ENCODE measurements around the gene CYTH4. TPM values are rescaled to one million over a fixed set of nuclear protein-coding genes. Genes with fewer than 3 reads are reported as not detected.

The CYTH4 gene
- polyA plus RNA-seq, 1 donor: 3.9 TPM

GRCh38 chr22:37289156-37289735 lies 6.9 kb downstream of the CYTH4 start:
- DNase-seq: no peak

- DNase-seq: no peak
These were observed 8.4 kb downstream of the CYTH4 start for GRCh38 chr22:37290737-37291136.

DNA sequence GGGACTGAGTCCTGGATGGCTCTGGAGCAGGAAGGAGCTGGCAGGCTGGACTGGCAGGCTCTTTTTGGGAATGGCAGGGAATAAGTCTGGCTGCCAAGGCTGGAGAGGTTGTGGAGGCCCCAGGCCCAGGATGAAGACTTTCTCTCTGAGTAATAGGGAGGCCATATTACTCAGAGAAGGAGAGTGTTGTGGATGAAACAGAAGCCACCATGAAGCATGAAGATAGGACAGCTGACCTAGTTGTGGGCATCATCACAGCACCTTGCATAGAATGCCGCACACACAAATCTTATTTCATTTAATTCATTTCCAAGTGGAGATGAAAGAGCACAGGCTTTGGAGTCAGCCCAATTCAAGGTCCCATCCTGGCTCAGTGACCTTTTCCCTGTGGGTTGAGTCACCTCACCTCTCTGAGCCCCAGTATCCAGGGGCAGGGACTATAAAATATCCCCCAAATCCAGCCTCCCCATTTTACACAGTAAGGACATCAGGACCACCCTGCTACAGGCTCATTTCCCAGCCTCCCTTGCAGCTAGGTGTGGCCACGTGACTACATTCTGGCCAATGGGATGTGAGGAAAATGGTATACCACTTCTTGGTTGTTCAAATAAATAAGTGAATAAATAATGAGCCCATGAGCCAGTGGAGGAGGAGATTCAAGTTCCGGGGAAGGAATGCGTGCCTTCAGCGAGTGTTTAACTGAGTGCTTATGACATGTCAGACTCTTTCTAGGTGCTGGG lies 9.4 kb downstream of the CYTH4 start:
- DNase-seq: no peak

DNA sequence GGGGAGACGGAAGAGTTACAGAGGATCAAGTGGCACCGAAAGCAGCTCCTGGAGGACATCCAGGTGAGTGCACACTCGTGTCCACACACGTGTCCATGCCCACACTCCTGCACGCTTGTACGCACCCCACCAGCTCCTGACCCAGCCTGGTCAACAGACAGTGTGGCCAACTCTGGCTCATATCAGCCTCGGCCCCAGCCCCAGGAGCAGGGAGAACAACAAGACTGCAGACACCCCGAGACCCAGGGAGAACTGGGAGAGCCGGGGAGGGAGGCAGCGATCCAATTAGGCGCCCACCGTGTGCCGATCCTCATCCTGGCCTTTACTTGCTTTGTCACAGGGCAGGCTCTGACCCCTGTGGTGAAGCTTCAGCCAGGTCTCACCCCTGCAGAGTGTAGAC lies 10.3 kb downstream of the CYTH4 start:
- no peak for DNase-seq

DNA sequence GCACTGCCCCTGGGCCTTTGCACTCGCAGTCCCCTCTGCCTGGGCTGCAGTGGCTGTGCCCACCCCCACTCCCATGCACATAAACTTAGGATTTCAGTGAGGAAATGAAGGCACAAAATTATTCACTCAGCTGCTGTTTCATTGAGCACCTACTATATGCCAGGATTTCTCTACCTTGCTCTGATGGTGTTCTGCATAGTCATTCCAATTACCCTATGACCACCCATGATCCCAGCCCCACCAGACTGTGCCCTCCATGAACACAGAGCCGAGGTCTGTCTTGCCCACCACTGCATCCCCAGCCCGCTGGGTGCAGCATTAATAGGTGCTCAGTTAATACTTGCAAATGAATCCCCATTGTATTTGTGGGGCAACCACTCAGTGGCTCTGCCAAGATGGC lies 10.9 kb downstream of the CYTH4 start:
- DNase-seq: no peak

DNA sequence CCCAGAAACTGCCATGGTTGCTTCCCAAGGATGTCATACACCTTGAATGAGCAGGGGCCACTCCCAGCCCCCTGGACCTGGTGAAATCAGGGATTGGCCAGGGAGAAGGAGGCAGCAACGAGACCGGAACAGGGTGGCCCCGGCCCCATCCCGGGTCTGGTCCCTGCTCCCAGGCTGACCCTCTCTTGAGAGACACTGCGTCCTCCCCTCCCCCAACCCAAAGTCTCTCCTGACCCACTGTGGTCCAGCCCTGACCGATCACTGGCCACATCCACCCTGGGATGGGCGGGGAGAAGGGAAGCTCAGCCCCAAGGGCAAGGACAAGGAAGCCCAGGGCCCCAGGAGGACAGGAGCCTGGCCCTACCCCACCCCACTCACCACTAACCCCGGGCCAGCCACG lies 12.4 kb downstream of the CYTH4 start:
- DNase-seq: no peak

DNA sequence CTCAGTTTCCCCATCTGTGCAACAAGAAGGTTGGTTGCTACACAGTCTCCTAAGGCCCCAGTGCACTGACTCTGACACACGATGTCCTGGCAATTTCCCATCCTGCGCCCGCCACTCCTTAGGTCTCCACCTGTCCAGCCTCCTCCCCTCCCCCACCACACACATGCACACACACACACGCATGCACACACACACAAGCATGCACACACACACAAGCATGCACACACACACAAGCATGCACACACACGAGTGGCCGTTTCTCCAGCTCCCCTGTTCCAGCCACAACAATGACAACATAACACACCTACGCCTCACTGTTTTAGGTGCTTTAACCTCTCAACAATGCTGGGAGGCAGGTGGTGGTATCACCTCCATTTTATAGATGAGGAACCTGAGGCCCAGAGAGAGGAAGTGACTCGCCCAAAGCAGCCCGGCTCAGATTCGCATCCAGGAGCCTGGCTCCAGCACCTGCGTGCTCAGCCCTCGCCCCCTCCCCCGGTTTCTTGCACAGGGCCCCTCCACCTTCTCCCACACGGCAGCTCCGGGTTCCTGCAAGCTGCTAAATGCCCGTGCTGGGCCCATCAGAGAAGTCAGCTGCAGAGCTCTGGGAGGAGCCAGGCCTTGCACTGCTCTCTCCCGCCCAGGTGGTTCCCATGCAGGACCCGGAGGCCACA lies 13.0 kb downstream of the CYTH4 start:
- no peak for DNase-seq

DNA sequence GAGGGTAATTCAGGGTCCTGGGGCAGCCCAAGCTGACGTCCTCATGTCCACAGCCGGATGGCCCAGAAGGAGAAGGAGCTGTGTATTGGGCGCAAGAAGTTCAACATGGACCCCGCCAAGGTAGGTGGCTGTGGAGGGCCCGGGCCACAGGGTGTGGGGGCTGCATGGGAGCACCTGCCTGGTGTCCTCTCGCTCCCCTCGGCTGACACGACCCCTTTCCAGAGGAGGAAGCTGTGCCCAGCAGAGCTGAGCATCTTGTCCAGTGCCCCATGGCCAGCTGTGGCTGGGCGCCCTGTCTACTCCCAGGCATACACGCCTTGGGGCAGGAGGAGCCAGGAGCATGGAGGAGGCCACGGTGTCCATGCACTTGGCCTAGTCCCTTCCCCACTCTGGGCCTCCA lies 13.6 kb downstream of the CYTH4 start:
- no peak for DNase-seq

- DNase-seq: no peak
These were observed 16.6 kb downstream of the CYTH4 start for GRCh38 chr22:37298748-37299495.

DNA sequence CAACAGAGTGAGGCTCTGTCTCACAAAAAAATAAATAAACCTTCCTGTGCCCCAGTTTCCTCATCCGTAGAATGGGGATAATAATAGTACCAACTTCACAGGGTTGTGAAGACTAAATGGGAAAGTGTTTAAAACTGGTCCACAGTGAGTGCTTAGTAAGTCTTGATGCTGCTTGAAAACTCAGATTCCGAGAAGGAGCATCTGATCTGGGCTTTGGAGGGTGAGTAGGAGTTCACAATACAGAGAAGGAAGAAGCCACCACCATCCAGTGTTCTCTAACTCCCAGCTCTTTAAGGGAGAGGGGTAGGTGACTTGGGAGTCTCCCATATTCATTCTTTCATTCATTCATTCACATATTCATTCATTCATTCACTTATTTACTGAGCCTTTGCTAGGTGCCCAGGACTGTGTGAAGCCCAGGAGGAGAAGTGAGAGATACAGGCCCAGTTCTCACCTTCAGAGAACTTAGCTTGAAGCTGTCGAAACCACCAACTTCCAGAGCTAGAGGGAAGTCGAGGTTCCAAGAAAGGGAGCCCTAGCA lies 17.7 kb downstream of the CYTH4 start:
- no peak for DNase-seq

- DNase-seq: no peak
These were observed 18.3 kb downstream of the CYTH4 start for GRCh38 chr22:37300551-37301017.

DNA sequence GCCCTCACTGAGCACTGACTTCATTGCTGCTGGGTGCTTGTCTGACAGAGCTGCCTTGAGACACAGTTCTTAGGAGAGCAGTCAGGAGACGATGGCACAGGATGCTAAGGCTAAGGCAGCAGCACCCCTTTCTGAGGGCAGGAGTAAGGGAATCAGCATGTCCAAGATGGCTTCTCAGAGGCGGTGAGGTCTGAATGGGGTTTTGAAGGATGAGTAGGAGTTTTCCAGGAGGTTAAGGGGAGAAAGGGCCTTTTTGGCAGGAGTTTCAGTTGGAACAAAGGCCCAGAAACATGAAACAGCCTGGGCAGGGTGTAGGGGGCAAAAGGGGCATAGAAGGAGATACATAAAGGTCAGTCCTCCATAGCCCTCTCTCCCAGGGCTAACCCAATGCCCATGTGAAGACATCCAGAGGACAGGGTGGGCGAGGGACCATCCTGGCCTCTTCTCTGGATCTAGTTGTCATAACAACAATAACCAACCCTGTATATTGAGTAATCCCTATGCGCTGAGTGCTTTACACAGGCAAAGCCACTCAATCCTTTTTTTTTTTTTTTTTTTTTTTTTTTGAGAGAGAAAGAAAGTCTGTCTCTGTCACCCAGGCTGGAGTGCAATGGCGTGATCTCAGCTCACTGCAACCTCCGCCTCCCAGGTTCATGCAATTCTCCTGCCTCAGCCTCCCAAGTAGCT lies 19.0 kb downstream of the CYTH4 start:
- DNase-seq: no peak

GRCh38 chr22:37302674-37303555 lies 20.6 kb downstream of the CYTH4 start:
- no peak for DNase-seq

DNA sequence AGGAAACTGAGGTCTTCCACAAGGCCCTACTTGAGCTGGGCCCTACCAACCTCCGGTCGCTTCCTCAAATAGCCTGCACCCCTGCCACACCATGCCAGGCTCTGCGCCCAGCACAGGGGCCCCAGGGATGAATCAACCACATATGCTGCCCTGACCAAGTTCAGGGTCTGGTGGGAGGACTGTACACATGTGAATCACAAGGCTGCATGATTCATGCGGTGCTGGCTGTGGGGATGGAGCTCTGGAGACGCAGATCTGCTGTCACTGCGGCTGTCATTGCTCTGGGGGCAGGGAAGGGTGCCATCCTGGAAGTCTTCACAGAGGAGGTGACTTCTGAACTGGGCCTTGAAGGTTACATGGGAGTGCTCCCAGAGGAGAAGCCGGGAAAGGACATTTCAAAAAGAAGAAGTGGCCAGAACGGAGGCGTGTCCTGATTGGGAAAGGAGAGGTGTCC lies 21.5 kb downstream of the CYTH4 start:
- DNase-seq: no peak

GRCh38 chr22:37304595-37305343 lies 22.5 kb downstream of the CYTH4 start:
- DNase-seq: no peak

- no peak for DNase-seq
These were observed 23.6 kb downstream of the CYTH4 start for GRCh38 chr22:37305887-37306286.

DNA sequence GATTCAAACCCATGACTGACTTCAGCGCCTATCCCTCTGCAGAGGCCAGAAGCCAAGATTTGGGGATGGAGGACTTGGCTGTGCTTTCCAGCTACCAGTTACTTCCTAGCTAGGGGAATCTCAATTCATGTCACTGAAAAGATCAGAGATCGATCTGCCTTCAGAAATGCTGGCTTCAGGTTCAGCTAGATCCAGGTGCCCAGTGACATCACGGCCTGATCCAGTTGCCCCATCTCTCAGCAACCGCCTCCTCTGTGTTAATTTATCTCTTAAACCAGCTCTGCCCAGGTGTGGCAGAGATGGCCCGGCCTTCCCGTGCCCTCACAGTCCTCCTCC lies 24.2 kb downstream of the CYTH4 start:
- no peak for DNase-seq

DNA sequence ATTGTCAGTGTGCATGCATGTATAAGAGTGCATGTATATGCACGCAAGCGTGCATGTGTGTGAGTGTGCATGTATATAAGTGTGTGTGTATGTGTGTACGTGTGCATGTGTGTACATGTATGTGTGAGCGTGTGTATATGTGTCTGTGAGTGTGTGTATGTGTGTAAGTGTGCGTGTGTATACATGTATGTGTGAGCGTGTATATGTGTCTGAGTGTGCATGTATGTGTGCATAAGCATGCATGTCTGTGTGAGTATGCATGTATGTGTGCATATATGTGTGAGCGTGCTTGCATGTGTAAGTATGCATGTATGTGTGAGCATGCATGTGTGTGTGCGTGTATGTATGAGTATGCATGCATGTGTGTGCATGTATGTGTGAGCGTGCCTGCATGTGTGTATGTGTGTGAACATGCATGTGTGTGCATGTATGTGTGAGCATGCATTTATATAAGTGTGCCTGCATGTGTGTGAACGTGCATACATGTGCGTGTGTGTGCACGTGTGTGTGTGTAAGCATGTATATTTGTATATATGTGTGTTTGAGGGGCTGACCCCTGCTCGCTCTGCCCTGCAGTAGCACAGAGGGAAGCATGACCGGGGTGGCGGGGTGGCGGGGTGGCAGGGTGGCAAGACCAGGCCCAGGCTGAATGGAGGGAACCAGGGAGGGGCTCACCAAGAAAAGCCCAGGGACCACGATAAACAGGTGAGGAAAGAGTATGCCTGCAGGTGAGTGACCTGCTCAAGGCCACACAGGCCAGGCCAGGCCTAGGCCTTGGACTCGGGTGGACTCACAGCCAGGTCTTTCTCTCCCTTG lies 26.3 kb downstream of the CYTH4 start:
- DNase-seq: no peak
